NCI-H2196 treated with DMSO at 0.1 percent for 48 hours (cell line): Measurements from ENCODE around the gene GOLGA8R.
"Not testable (repeated sequence)": the region's sequence is repeated elsewhere in the genome, so short reads cannot be mapped to it uniquely, and the experiment has no call there.

ENCODE experiments used
- DNase-seq: peaks from one replicate; lab custom pipeline; 2025; ENCODE audit not compliant: unreplicated experiment; lab: John Stamatoyannopoulos, UW

Gene GOLGA8R

GRCh38 chr15:30355043-30355442 is 59.0 kb downstream of the GOLGA8R start:
- DNase-seq, result not testable (repeated sequence)
